COLO668 (cell line): Measurements from ENCODE around the gene DNAJC3.
"Not testable (repeated sequence)": the region's sequence is repeated elsewhere in the genome, so short reads cannot be mapped to it uniquely, and the experiment has no call there.

Source experiments
- DNase-seq: peaks from one replicate; lab custom pipeline; 2025; ENCODE audit not compliant: unreplicated experiment; lab: John Stamatoyannopoulos, UW

The DNAJC3 gene

DNA sequence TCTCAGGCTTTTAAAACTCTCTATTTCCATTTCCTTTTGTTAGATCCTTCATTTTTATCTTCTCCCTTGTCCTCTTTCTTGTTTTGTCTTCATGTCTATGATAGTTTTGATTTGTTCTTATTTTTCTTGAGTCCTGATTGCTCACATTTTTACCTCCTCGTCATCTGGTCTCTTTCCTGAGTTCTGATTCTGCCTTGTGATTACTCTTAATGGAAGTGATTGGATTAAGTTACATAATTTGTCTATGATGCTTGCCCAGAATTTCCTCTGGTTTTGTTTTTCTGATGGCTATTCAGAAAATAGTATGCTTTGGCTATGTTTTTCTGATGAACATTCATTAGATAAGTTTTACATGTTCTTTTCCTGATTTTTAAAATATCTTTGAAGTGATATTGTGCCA, 102.6 kb downstream of the DNAJC3 start:
- DNase-seq = no peak

DNA sequence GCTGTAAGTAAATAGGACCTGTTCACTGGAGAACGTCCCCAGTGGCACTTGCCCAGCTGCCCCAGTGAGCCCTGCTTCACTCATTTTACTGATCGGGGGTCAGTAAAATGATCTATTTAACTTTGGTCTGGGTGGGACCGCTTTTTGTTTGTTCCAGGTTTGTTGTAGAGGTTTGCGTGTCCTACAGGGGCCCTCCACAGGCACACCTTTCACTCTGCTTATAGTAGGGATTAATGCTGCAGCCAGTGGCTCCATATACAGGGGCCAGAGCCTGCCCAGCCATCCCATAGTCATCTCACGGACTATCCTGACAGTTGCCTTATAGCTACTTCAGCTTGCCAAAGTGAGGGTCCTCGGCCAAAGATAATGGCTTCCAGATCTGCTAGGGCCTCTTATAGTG, 104.1 kb downstream of the DNAJC3 start:
- DNase-seq = peak; percentile 86

DNA sequence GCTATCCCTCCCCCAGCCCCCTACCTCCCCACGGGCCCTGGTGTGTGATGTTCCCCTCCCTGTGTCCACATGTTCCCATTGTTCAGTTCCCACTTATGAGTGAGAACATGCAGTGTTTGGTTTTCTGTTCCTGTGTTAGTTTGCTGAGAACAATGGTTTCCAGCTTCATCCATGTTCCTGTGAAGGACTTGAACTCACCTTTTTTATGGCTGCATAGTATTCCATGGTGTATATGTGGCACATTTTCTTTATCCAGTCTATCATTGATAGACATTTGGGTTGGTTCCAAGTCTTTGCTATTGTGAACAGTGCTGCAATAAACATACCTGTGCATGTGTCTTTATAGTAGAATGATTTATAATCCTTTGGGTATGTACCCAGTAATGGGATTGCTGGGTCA, 105.0 kb downstream of the DNAJC3 start:
- DNase-seq = not testable (repeated sequence)

DNA sequence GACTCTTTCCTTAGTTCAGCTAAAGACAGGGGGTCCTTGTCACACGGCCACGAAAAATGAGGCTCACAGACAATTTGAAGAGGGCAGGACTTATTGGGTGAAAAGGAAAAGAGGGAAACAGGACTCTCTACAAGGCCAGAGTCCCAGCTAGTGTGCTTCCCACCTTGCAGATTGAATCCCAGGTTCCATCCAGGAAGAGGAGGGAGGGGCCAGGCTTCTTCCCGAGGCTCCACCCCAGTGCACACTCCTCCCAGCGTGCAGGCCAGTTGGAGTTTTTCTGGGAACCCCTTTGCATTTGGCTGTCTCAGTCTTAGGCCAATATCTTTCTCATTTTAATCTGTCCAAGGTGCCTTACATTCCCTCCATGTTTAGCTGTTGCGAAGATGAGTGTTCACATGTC, 106.8 kb downstream of the DNAJC3 start:
- DNase-seq = no peak

- DNase-seq = no peak
Measured at GRCh38 chr13:95784161-95784899, 107.4 kb downstream of the DNAJC3 start.

- DNase-seq = no peak
Measured at GRCh38 chr13:95784900-95785290, 108.0 kb downstream of the DNAJC3 start.

- DNase-seq = no peak
Measured at GRCh38 chr13:95787356-95788099, 110.6 kb downstream of the DNAJC3 start.

- no peak for DNase-seq
Measured at GRCh38 chr13:95788100-95788463, 111.1 kb downstream of the DNAJC3 start.

DNA sequence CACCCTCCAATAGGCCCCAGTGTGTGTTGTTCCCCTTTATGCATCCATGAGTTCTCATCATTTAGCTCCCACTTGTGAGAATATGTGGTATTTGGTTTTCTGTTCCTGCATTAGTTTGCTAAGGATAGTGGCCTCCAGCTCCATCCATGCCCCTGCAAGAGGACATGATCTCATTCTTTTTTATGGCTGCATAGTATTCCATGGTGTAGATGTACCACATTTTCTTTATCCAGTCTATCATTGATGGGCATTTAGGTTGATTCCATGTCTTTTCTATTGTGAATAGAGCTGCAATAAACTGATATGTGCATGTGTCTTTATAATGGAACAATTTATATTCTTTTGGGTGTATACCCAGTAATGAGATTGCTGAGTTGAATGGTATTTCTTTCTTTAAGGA, 112.4 kb downstream of the DNAJC3 start:
- not testable (repeated sequence) for DNase-seq

GRCh38 chr13:95791084-95791722, 114.3 kb downstream of the DNAJC3 start:
- no peak for DNase-seq

- no peak for DNase-seq
Measured at GRCh38 chr13:95793018-95793555, 116.1 kb downstream of the DNAJC3 start.

DNA sequence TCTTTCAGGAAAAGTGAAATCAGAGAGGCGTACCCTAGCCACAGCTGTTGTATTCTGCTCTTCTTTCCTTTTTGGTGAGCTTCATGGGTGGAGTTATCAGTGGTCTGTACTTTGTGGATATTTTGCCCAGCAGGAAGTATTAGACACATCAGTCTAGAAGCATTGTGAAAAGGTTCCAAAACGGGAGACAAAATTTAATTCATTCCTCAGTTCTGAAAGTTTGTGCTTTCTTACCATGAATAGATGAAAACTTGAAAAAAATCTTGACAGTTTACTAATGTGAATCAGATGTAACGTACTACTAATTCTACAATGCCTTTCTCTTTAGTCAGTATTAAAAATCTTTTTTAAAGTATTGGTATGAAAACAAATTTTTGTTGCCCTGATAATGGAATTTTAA, 116.8 kb downstream of the DNAJC3 start:
- DNase-seq = no peak

DNA sequence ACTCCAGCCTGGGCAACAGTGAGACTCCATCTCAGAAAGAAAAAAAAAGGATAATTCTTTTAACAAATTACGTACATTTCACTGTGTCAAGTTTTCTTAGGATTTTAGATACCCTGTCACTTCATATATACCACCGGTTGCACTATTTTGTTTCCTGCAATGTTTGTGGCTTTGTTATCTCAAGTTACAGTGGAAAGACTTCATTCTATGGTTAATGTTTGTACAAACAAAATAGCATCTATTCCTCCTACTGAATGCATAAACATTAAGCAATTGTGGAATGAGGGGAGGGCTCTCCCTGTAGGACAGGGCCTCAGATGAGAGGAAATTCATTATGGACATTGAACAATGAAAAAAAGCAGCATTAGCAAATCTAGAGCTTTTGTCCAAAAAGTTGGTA, 120.1 kb downstream of the DNAJC3 start:
- DNase-seq = no peak

DNA sequence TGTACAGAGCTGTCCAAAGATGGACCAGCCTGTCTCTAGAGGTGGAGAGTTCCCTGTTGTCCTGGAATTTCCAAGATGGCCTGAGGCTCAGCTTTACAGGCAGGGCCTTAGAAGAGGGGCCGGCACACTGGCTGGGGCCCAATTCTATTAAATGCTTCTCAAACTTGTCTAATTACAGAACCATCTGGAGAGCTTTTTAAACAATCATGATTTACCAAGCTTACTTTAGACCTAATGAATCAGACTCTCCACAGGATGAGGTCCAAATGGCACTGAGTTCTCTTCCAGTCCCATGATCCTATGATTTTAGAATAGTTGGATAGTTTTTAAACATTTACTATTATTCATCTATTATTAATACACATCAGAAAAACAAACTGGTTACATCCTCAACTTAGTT, 123.5 kb downstream of the DNAJC3 start:
- DNase-seq = no peak

DNA sequence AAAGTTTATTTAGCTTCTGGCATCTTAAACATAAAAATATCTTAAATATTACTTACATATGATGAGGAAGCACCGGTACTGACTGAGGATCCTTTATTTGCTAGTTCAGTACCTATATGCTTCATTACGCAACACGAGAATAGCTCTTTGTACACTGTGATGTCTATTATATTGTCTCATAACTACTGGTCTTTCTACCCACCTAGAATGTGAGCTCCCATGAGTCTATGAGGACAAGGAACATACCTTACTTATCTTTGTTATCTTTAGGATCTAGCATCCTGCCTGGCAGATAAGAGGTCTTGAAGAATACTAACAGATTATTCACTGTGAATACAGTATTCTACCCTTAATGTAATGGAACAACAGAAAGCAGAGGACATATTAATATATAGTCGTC, 124.9 kb downstream of the DNAJC3 start:
- DNase-seq = no peak

GRCh38 chr13:95805921-95806320, 129.0 kb downstream of the DNAJC3 start:
- DNase-seq = no peak

GRCh38 chr13:95809429-95809828, 132.5 kb downstream of the DNAJC3 start:
- DNase-seq = no peak

- no peak for DNase-seq
Measured at GRCh38 chr13:95813139-95813538, 136.2 kb downstream of the DNAJC3 start.

DNA sequence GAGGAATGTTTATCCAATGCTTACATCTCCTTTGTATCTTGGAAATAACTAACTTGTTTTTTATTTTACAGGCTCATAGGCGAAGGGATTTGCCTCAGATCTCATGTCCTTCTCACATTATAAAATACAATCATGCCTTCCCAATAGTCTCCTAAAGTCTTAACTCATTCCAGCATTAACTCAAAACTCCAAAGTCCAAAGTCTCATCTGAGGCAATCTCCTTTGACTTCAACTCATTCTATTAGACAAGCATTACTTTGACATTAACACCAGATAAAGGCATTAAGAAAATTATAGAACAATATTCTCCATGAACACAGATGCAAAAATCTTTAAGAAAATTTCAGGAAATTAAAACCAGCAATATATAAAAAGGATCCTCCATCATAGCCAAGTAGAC, 137.6 kb downstream of the DNAJC3 start:
- DNase-seq = no peak

DNA sequence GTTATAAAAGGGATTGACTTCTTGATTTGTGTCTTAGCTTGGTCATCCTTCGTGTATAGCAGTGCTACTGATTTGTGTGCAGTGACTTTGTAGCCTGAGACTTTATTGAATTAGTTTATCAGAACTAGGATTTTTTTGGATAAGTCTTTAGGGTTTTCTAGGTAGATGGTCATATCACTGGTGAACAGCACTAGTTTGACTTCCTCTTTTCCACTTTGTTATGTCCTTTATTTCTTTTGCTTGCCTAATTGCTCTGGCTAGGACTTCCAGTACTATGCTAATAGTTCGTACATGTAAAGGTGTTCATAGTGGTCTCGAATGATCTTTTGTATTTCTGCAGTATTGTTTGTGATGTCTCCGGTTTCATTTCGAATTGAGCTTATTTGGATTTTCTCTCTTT, 145.4 kb downstream of the DNAJC3 start:
- no peak for DNase-seq

DNA sequence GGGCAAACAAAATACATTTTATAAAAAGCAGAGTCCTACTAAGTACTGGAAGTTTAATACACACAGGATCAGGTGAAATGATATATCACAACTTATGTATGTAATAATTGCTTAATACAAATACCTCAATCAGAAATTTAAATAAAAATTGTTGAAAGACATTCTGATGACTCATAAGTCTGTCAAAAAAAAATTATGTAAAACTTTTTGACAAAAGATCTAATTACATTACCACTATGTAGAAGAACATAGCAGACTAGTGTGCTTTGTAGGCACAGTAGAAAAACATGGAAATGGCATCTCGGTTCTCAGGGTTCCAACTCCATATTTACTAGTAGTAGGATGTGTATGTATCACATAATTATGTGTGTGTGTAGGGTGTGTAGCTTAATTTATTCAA, 156.2 kb downstream of the DNAJC3 start:
- no peak for DNase-seq

DNA sequence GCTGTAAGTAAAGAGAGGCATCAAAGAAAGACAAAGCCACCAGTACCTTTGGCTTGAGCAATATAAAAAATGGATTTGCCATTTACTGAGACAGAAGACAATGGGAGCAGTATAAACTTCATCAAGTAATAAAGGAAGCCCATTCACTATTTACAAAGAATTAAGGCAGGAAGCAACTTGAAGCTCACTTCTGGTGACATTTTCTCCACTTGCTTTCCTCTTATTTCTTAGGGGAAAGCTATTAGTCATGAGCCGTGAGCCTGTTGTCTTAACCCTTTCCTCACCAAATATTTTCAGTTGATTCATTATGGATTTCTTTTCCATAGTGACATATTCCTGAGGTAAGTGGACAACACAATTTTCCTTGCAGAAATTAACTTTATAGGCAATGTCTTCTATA, 156.8 kb downstream of the DNAJC3 start:
- no peak for DNase-seq
